Vagina (tissue), 2 donors: Measurements from ENCODE around the gene TRMT44. TPM values are rescaled to one million over a fixed set of nuclear protein-coding genes. Genes with fewer than 3 reads are reported as not detected.

Source experiments
- DNase-seq, 2 donors: peaks; one replicate each; pipeline ENCODE4 v3.0.0-alpha.2; 2017; ENCODE audit errors: extremely low spot score in 2 of 2
- H3K27ac ChIP-seq: fragments of 200-600 bp; sonication (generic); one replicate; pipeline ENCODE4 v1.5.1; 2019
- H3K27me3 ChIP-seq: fragments of 200-600 bp; sonication (generic); one replicate; pipeline ENCODE4 v1.5.1; 2019
- H3K36me3 ChIP-seq, 2 donors: fragments of 200-600 bp; sonication (generic); one replicate each; pipeline ENCODE4 v1.5.1; 2017 to 2019
- H3K4me1 ChIP-seq: fragments of 200-600 bp; sonication (generic); one replicate; pipeline ENCODE4 v1.5.1; 2019
- H3K4me3 ChIP-seq, 2 donors: fragments of 200-600 bp; sonication (generic); 1 replicate in 1 of 2; 2 replicates in 1 of 2; pipeline ENCODE4 v1.5.1; 2016 to 2019
- H3K9me3 ChIP-seq: fragments of 200-600 bp; sonication (generic); one replicate; pipeline ENCODE4 v1.5.1; 2019
- CTCF ChIP-seq, 3 experiments: fragments of 450-650 bp in 2 of 3; fragments of 200-600 bp in 1 of 3; sonication (generic) in 1 of 3; IDR thresholded peaks; one replicate each; pipeline ENCODE4 v1.5.1; 2017 to 2019; ENCODE audit warnings: antibody characterized with exemption in 3 of 3, mild to moderate bottlenecking in 2 of 3, moderate library complexity in 2 of 3
- POLR2A ChIP-seq, 2 donors: fragments of 450-650 bp; IDR thresholded peaks; one replicate each; pipeline ENCODE4 v1.6.1; 2017; ENCODE audit warnings: antibody characterized with exemption in 2 of 2, mild to moderate bottlenecking in 2 of 2, moderate library complexity in 2 of 2
- POLR2AphosphoS5 ChIP-seq, 2 donors: sonication (generic); formaldehyde crosslinking; IDR thresholded peaks; one replicate each; pipeline ENCODE4 v1.9.0; 2017; ENCODE audit warnings: antibody characterized with exemption in 2 of 2, mild to moderate bottlenecking in 2 of 2, low read depth in 1 of 2; ENCODE audit not compliant: insufficient read depth in 1 of 2
- intact Hi-C: fragments of 100-400 bp; cut with DNase I; formaldehyde crosslinking; loops from one replicate; pipeline ENCODE4 v1.15.1; 2023
- total RNA-seq: library from RNA; depleted of rRNA; stranded (reverse); fragments of >200 nt; gene quantifications from one replicate; pipeline ENCODE4 v1.2.3, GENCODE V29; 2016

TRMT44 gene
- total RNA-seq, 1 donor from 2014 or later, result 19.2 TPM

GRCh38 chr4:8396762-8397406, 43.7 kb upstream of the TRMT44 start:
- no peak for DNase-seq
- H3K27me3 ChIP-seq, result no peaks in the 10 kb centered on the region
- TF ChIP-seq POLR2AphosphoS5 (IDR thresholded peaks at IDR 0.05; ENCODE audit: insufficient read depth in 1 of 2, low read depth in 1 of 2) (no peak), CTCF (IDR thresholded peaks at IDR 0.05) (no peak), POLR2A (IDR thresholded peaks at IDR 0.05) (no peak)
- H3K27ac ChIP-seq, result no peak overlapping the region
- intact Hi-C loops, result no loop called here
- H3K9me3 ChIP-seq, result no peaks in the 10 kb centered on the region
- H3K36me3 ChIP-seq, result peaks cover 0 to 17% of the 10 kb centered on the region in 2 donors
- H3K4me3 ChIP-seq, result no peak overlapping the region
- H3K4me1 ChIP-seq, result peaks cover 41% of the 10 kb centered on the region

- H3K27me3 ChIP-seq, result no peaks in the 10 kb centered on the region
- no peak overlapping the region for H3K4me3 ChIP-seq
- no peak for DNase-seq
- H3K9me3 ChIP-seq, result no peaks in the 10 kb centered on the region
- peaks cover 42% of the 10 kb centered on the region for H3K4me1 ChIP-seq
- H3K27ac ChIP-seq, result no peak overlapping the region
- TF ChIP-seq POLR2A (IDR thresholded peaks at IDR 0.05) (no peak), CTCF (IDR thresholded peaks at IDR 0.05) (no peak), POLR2AphosphoS5 (IDR thresholded peaks at IDR 0.05; ENCODE audit: insufficient read depth in 1 of 2, low read depth in 1 of 2) (no peak)
- H3K36me3 ChIP-seq, result peaks cover 0 to 17% of the 10 kb centered on the region in 2 donors
- intact Hi-C loops, result no loop called here
These were observed 42.2 kb upstream of the TRMT44 start for GRCh38 chr4:8398347-8398746.

GRCh38 chr4:8399298-8399697, 41.3 kb upstream of the TRMT44 start:
- Histone ChIP-seq H3K9me3 (no peaks in the 10 kb centered on the region), H3K36me3 (peaks cover 0 to 22% of the 10 kb centered on the region in 2 donors), H3K27ac (no peak overlapping the region), H3K4me1 (peaks cover 36% of the 10 kb centered on the region), H3K4me3 (no peak overlapping the region), H3K27me3 (no peaks in the 10 kb centered on the region)
- no peak for TF ChIP-seq CTCF (IDR thresholded peaks at IDR 0.05)
- no peak for TF ChIP-seq POLR2AphosphoS5 (IDR thresholded peaks at IDR 0.05; ENCODE audit: insufficient read depth in 1 of 2, low read depth in 1 of 2)
- no peak for TF ChIP-seq POLR2A (IDR thresholded peaks at IDR 0.05)
- intact Hi-C loops, result no loop called here
- no peak for DNase-seq

- Histone ChIP-seq H3K4me3 (no peak overlapping the region), H3K36me3 (peaks cover 0 to 32% of the 10 kb centered on the region in 2 donors), H3K9me3 (no peaks in the 10 kb centered on the region), H3K27me3 (no peaks in the 10 kb centered on the region), H3K4me1 (peaks cover 23% of the 10 kb centered on the region), H3K27ac (peak overlapping the region; percentile 76)
- TF ChIP-seq POLR2A (IDR thresholded peaks at IDR 0.05), result no peak
- TF ChIP-seq POLR2AphosphoS5 (IDR thresholded peaks at IDR 0.05; ENCODE audit: insufficient read depth in 1 of 2, low read depth in 1 of 2), result no peak
- no peak for TF ChIP-seq CTCF (IDR thresholded peaks at IDR 0.05)
- intact Hi-C loops, result loop anchor here (10.0 kb wide), 1 partner anchor 126 kb away; no protein-coding TSS in a partner anchor
- no peak for DNase-seq
These were observed 39.8 kb upstream of the TRMT44 start for GRCh38 chr4:8400632-8401325.

GRCh38 chr4:8401665-8402064, 38.9 kb upstream of the TRMT44 start:
- TF ChIP-seq CTCF (IDR thresholded peaks at IDR 0.05), result no peak
- no peak for TF ChIP-seq POLR2AphosphoS5 (IDR thresholded peaks at IDR 0.05; ENCODE audit: insufficient read depth in 1 of 2, low read depth in 1 of 2)
- TF ChIP-seq POLR2A (IDR thresholded peaks at IDR 0.05), result no peak
- intact Hi-C loops, result loop anchor here (10.0 kb wide), 1 partner anchor 127 kb away; no protein-coding TSS in a partner anchor

More at GRCh38 chr4:8401665-8402064, 38.9 kb upstream of the TRMT44 start:
- Histone ChIP-seq H3K9me3 (no peaks in the 10 kb centered on the region), H3K27ac (peak overlapping the region; percentile 76), H3K27me3 (no peaks in the 10 kb centered on the region), H3K4me3 (no peak overlapping the region), H3K36me3 (peaks cover 0 to 36% of the 10 kb centered on the region in 2 donors), H3K4me1 (peaks cover 23% of the 10 kb centered on the region)
- DNase-seq, result no peak
